ENCODE results near the gene FUOM. TPM values are rescaled to one million over a fixed set of nuclear protein-coding genes. Genes with fewer than 3 reads are reported as not detected.

FUOM gene
- total RNA-seq, 1 experiment from 2014 or later = 41.8 TPM

DNA sequence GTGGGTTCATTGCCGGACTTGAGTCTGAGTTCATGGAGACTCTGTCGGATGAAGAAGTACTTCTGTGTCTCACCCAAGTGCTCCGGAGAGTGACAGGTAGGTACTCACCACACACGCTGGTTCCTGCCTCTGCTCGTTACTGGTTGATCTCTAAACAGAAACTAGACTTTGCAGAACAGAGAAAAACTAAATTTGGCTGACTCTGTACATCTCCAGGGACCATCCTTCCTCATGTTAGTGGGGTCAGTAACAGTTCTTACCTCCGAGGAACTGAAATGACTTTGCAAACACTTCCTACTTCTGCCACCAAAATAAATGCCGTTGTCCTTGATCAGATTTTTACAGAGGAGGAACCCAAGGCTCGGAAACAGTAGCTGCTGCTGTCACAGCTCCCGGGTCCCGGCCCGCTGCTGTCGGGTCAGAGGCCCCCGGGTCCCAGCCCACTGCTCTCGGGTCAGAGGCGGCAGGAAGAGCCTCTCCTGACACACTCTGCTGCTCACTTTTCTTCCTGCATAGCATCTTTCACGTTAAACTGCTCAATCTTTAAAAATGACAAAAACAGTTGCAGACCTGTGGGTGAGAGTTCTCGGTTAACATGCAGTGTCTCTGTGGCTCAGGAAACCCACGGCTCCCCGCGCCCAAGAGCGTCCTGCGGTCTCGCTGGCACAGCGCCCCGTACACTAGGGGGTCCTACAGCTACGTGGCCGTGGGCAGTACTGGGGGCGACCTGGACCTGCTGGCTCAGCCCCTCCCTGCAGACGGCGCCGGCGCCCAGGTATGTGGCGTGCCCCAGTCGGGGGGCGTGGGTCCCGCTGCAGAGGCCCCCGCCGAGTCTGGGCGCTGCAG lies 31.4 kb upstream of the FUOM start:
- Histone ChIP-seq H2BK20ac (ENCODE audit: low read depth, low read length, poor library complexity, severe bottlenecking) (no peak overlapping the region), H3K4me1 (ENCODE audit: insufficient read depth, low read length) (no peaks in the 10 kb centered on the region), H3K23me2 (ENCODE audit: insufficient read length, low read depth, low read length, poor library complexity, severe bottlenecking) (no peaks in the 10 kb centered on the region), H2BK120ac (ENCODE audit: low read depth, low read length, poor library complexity, severe bottlenecking) (no peak overlapping the region), H3K9ac (ENCODE audit: extremely low read depth, insufficient read length, low read length) (no peak overlapping the region), H3K14ac (ENCODE audit: insufficient read depth, low read length) (no peak overlapping the region), H3K4ac (ENCODE audit: low read depth, low read length) (no peak overlapping the region), H4K91ac (ENCODE audit: insufficient read length, low read depth, low read length) (no peak overlapping the region), H2BK12ac (ENCODE audit: insufficient read length, low read depth, low read length) (no peak overlapping the region), H2BK15ac (ENCODE audit: low read depth, low read length) (no peak overlapping the region), H2AFZ (ENCODE audit: low read length) (no peak overlapping the region), H3K79me2 (ENCODE audit: insufficient read depth, low read length) (no peaks in the 10 kb centered on the region), H3K56ac (ENCODE audit: insufficient read length, low read depth, low read length) (no peak overlapping the region), H3K23ac (ENCODE audit: insufficient read length, low read depth, low read length) (no peak overlapping the region), H4K8ac (replicated peaks; ENCODE audit: insufficient read length, low read depth, low read length) (no peak overlapping the region), H3K4me2 (ENCODE audit: insufficient read depth, insufficient read length, low read length) (no peak overlapping the region), H3K27me3 (ENCODE audit: insufficient read depth, low read length) (no peaks in the 10 kb centered on the region), H3K9me3 (ENCODE audit: control insufficient read depth, low read depth, low read length) (no peaks in the 10 kb centered on the region), H4K20me1 (ENCODE audit: control insufficient read depth, insufficient read depth, insufficient read length) (no peaks in the 10 kb centered on the region), H3K27ac (ENCODE audit: insufficient read length, low read depth, low read length) (no peak overlapping the region), H3T11ph (ENCODE audit: low read length) (no peak overlapping the region), H3K18ac (ENCODE audit: insufficient read length, low read depth, low read length) (no peak overlapping the region), H4K5ac (ENCODE audit: insufficient read length, low read depth, low read length) (no peak overlapping the region), H2BK5ac (ENCODE audit: insufficient read length, low read length) (no peak overlapping the region), H2AK5ac (ENCODE audit: insufficient read length, low read length) (no peak overlapping the region), H3K79me1 (ENCODE audit: insufficient read depth, low read depth, low read length, poor library complexity, severe bottlenecking) (no peaks in the 10 kb centered on the region)
- no peak overlapping the region for H3K27ac Mint-ChIP-seq
- no CpG with 5 or more reads among the region's 39 CpGs for WGBS (ENCODE audit: extremely low coverage, insufficient read length, low lambda C conversion rate)
- no peaks in the 10 kb centered on the region for H3K27me3 Mint-ChIP-seq (ENCODE audit: low read depth)
- peaks cover 4% of the 10 kb centered on the region in 2 experiments for H3K4me1 Mint-ChIP-seq
- TF ChIP-seq, protein P1, sequence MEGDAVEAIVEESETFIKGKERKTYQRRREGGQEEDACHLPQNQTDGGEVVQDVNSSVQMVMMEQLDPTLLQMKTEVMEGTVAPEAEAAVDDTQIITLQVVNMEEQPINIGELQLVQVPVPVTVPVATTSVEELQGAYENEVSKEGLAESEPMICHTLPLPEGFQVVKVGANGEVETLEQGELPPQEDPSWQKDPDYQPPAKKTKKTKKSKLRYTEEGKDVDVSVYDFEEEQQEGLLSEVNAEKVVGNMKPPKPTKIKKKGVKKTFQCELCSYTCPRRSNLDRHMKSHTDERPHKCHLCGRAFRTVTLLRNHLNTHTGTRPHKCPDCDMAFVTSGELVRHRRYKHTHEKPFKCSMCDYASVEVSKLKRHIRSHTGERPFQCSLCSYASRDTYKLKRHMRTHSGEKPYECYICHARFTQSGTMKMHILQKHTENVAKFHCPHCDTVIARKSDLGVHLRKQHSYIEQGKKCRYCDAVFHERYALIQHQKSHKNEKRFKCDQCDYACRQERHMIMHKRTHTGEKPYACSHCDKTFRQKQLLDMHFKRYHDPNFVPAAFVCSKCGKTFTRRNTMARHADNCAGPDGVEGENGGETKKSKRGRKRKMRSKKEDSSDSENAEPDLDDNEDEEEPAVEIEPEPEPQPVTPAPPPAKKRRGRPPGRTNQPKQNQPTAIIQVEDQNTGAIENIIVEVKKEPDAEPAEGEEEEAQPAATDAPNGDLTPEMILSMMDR (conservative IDR thresholded peaks at IDR 0.05) = no peak
- H3K36me3 Mint-ChIP-seq (ENCODE audit: insufficient read depth in 1 of 3, low read depth in 3 of 3) = peaks cover 0 to 6% (median 4%) of the 10 kb centered on the region in 3 experiments; a peak in 3 of 7 replicates
- H3K4me3 Mint-ChIP-seq = no peak overlapping the region
- DNase-seq = no peak
- H3K9me3 Mint-ChIP-seq = no peaks in the 10 kb centered on the region; a peak in 1 of 5 replicates
